Endodermal cell (in vitro differentiated cells): Measurements from ENCODE around the gene PLSCR2. TPM values are rescaled to one million over a fixed set of nuclear protein-coding genes. Genes with fewer than 3 reads are reported as not detected.
"Not testable (repeated sequence)": the region's sequence is repeated elsewhere in the genome, so short reads cannot be mapped to it uniquely, and the experiment has no call there.

ENCODE experiments used
- DNase-seq: peaks from one replicate; pipeline ENCODE4 v3.0.0-alpha.2; 2017
- H3K27ac ChIP-seq: 2 replicates; pipeline ENCODE4 v1.5.1; 2013; ENCODE audit warnings: mild to moderate bottlenecking, low read depth, low read length, moderate library complexity
- H3K27me3 ChIP-seq: 2 replicates; pipeline ENCODE4 v1.6.1; 2013; ENCODE audit warnings: mild to moderate bottlenecking, low read length, moderate library complexity; ENCODE audit not compliant: insufficient read depth, control insufficient read depth, poor library complexity, severe bottlenecking
- H3K36me3 ChIP-seq: 2 replicates; pipeline ENCODE4 v1.7.0; 2013; ENCODE audit warnings: mild to moderate bottlenecking, low read length, moderate library complexity; ENCODE audit not compliant: control insufficient read depth, insufficient read depth
- H3K4me1 ChIP-seq: one replicate; pipeline ENCODE4 v1.7.0; 2013; ENCODE audit warnings: low read length; ENCODE audit not compliant: control insufficient read depth, insufficient read depth
- H3K4me3 ChIP-seq: 2 replicates; pipeline ENCODE4 v1.5.1; 2013; ENCODE audit warnings: mild to moderate bottlenecking, low read length, moderate library complexity
- H3K9ac ChIP-seq: 2 replicates; pipeline ENCODE4 v1.6.1; 2013; ENCODE audit warnings: mild to moderate bottlenecking, low read length, moderate library complexity; ENCODE audit not compliant: poor library complexity, severe bottlenecking; ENCODE audit errors: extremely low read depth
- H3K9me3 ChIP-seq: 2 replicates; pipeline ENCODE4 v1.6.1; 2013; ENCODE audit warnings: mild to moderate bottlenecking, low read length, moderate library complexity; ENCODE audit not compliant: control insufficient read depth
- H3K27ac Mint-ChIP-seq: 2 replicates; pipeline ENCODE4 v1.8.0; 2020; ENCODE audit warnings: mixed read lengths
- H3K27me3 Mint-ChIP-seq: 2 replicates; pipeline ENCODE4 v1.8.0; 2021; ENCODE audit warnings: mild to moderate bottlenecking, mixed read lengths; ENCODE audit not compliant: insufficient read depth
- H3K36me3 Mint-ChIP-seq: 2 replicates; pipeline ENCODE4 v1.8.0; 2020; ENCODE audit warnings: low read depth, mixed read lengths
- H3K4me1 Mint-ChIP-seq: 2 replicates; pipeline ENCODE4 v1.8.0; 2020; ENCODE audit warnings: mixed read lengths
- H3K4me3 Mint-ChIP-seq: 2 replicates; pipeline ENCODE4 v1.8.0; 2020; ENCODE audit warnings: mild to moderate bottlenecking, moderate library complexity, mixed read lengths
- H3K9me3 Mint-ChIP-seq: 2 replicates; pipeline ENCODE4 v1.8.0; 2020; ENCODE audit warnings: mild to moderate bottlenecking, mixed read lengths
- WGBS, 2 experiments: methylation state at CpG; one replicate each; pipeline versions ENCODE4 v1.1.5 to v1.1.7; 2013; ENCODE audit warnings: missing lambda C conversion rate in 2 of 2, mixed read lengths in 1 of 2; ENCODE audit not compliant: insufficient coverage in 1 of 2, insufficient read length in 1 of 2; 5-methylcytosine and 5-hydroxymethylcytosine counted together
- total RNA-seq, 2 donors: library from RNA; stranded (reverse); fragmentation: NEBNext Ultra II Directional in 1 of 2; extraction: Animal tissue kit (Norgen Biotek cat#: 25700) in 1 of 2; gene quantifications; 2 replicates in 1 of 2; 3 replicates in 1 of 2; pipeline ENCODE4 v1.2.1, GENCODE V29; 2021
- TF ChIP-seq, protein P1 (sequence below): fragments of 200-600 bp; sonication (generic); conservative IDR thresholded peaks from 2 replicates; pipeline ENCODE4 v1.5.0; 2021; ENCODE audit warnings: antibody characterized with exemption, mild to moderate bottlenecking

Gene PLSCR2
- total RNA-seq, 2 donors from 2014 or later = 3.0 to 17.7 TPM

DNA sequence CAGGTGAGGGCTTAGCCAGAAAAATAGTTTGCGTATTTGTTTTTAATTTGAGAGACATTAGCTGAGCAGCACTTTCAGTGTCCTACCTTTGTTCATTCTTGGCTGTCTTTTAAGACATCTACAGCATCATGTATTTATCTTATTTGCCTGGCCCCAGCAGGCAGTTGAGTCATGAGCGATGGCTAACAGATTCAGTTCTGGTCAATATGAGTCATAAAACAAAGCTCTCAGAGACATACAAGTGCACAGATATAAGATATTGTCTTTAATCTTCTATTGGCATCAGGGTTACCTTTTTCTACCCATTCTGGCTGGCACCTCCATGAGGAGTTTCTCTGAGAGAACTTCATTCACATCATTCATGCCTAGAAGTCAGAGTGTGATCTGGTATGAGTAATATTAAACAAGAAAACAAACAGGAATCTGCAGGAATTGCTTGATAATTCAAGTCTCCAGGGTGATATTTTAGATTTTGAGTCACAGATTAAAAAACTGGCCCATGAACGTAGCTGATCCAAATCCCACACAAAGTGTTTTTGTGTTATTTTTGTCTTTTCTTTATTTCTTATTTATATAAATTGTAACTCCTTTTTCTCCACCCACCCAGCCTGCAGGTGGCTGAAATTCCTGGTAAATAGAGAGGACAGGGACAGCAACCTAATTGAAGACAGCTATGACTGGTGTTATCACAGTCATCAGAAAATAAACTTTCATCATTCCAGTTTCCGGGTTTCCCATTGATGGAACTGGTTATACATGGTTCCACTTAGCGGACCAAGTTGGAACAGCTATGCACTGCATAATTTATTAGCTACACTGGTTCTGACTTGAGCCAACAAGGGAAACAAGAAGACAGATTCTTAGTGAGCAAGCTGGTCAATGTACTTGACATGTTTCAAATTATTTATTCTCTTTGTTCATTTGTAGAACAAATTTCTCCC, 47.3 kb downstream of the PLSCR2 start:
- Histone ChIP-seq H3K9me3 (peaks cover 4% of the 10 kb centered on the region), H3K9ac (no peak overlapping the region), H3K27me3 (no peaks in the 10 kb centered on the region), H3K27ac (no peak overlapping the region), H3K36me3 (no peaks in the 10 kb centered on the region), H3K4me3 (no peak overlapping the region), H3K4me1 (no peaks in the 10 kb centered on the region)
- Mint-ChIP-seq H3K27ac (no peak overlapping the region), H3K9me3 (peaks cover 7% of the 10 kb centered on the region), H3K36me3 (no peaks in the 10 kb centered on the region), H3K4me3 (no peak overlapping the region), H3K4me1 (peaks cover 6% of the 10 kb centered on the region), H3K27me3 (no peaks in the 10 kb centered on the region)
- no peak for DNase-seq
- WGBS, 2 experiments = 91 to 97% methylated on average over 2 to 5 of the region's 5 CpGs
- TF ChIP-seq, protein P1, sequence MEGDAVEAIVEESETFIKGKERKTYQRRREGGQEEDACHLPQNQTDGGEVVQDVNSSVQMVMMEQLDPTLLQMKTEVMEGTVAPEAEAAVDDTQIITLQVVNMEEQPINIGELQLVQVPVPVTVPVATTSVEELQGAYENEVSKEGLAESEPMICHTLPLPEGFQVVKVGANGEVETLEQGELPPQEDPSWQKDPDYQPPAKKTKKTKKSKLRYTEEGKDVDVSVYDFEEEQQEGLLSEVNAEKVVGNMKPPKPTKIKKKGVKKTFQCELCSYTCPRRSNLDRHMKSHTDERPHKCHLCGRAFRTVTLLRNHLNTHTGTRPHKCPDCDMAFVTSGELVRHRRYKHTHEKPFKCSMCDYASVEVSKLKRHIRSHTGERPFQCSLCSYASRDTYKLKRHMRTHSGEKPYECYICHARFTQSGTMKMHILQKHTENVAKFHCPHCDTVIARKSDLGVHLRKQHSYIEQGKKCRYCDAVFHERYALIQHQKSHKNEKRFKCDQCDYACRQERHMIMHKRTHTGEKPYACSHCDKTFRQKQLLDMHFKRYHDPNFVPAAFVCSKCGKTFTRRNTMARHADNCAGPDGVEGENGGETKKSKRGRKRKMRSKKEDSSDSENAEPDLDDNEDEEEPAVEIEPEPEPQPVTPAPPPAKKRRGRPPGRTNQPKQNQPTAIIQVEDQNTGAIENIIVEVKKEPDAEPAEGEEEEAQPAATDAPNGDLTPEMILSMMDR = no peak

DNA sequence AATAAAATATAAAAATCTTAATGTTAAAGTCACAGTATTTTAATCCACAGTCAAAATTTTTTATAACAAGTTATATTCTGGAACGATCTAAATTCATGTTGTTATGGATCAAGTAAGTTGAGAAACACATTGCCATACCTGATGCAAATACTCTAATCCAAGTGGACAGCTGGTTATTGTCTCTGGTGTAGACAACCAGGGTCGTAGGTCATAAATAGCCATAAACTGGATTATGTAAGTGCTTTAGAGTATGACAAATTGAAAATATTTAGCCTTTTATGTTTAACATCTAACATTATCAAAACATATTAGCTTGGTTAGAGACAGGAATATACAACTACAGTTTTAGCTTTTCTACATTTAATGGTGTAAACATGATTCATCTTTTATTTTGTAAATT, 53.0 kb downstream of the PLSCR2 start:
- no peaks in the 10 kb centered on the region for H3K4me1 ChIP-seq
- H3K4me1 Mint-ChIP-seq = peaks cover 8% of the 10 kb centered on the region
- H3K36me3 Mint-ChIP-seq = peaks cover 21% of the 10 kb centered on the region
- H3K27me3 Mint-ChIP-seq = no peaks in the 10 kb centered on the region
- DNase-seq = no peak
- TF ChIP-seq, protein P1 = no peak
- 89% methylated on average over 2 of the region's 2 CpGs; no CpG with 5 or more reads in 1 of the 2 experiments for WGBS, 2 experiments
- no peak overlapping the region for H3K4me3 ChIP-seq
- H3K9me3 Mint-ChIP-seq = peaks cover 35% of the 10 kb centered on the region
- peaks cover 34% of the 10 kb centered on the region for H3K9me3 ChIP-seq
- H3K36me3 ChIP-seq = no peaks in the 10 kb centered on the region
- H3K9ac ChIP-seq = no peak overlapping the region
- H3K27ac Mint-ChIP-seq = no peak overlapping the region
- no peaks in the 10 kb centered on the region for H3K27me3 ChIP-seq
- no peak overlapping the region for H3K4me3 Mint-ChIP-seq
- H3K27ac ChIP-seq = no peak overlapping the region

DNA sequence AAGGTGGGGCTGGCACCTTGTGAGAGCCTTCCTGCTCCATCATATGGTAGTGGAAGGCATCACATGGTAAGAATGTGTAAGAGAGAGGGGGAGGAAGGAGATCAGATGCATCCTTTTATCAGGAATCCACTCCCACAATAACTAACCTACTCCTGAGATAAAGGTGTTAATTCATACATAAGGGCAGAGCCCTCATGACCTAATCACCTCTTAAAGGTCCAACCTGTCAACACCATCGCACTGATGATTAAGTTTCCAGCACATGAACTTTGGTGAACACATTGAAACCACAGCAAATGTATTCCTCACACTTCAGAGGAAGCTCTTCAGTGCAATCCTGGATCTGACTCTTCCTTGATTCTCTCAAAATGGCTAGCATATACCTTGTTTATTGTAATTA, 55.4 kb downstream of the PLSCR2 start:
- H3K27ac ChIP-seq = no peak overlapping the region
- TF ChIP-seq, protein P1 = no peak
- H3K4me3 Mint-ChIP-seq = no peak overlapping the region
- H3K36me3 Mint-ChIP-seq = peaks cover 31% of the 10 kb centered on the region
- peak overlapping the region; percentile 74 for H3K4me3 ChIP-seq
- no peaks in the 10 kb centered on the region for H3K4me1 ChIP-seq
- 95 to 100% methylated on average over 1 of the region's 1 CpG for WGBS, 2 experiments
- DNase-seq = no peak
- H3K27me3 Mint-ChIP-seq = no peaks in the 10 kb centered on the region
- peaks cover 15% of the 10 kb centered on the region for H3K36me3 ChIP-seq
- H3K4me1 Mint-ChIP-seq = peaks cover 20% of the 10 kb centered on the region
- H3K27me3 ChIP-seq = no peaks in the 10 kb centered on the region
- H3K9me3 ChIP-seq = peaks cover 47% of the 10 kb centered on the region
- H3K9me3 Mint-ChIP-seq = peaks cover 44% of the 10 kb centered on the region
- no peak overlapping the region for H3K9ac ChIP-seq
- H3K27ac Mint-ChIP-seq = no peak overlapping the region

DNA sequence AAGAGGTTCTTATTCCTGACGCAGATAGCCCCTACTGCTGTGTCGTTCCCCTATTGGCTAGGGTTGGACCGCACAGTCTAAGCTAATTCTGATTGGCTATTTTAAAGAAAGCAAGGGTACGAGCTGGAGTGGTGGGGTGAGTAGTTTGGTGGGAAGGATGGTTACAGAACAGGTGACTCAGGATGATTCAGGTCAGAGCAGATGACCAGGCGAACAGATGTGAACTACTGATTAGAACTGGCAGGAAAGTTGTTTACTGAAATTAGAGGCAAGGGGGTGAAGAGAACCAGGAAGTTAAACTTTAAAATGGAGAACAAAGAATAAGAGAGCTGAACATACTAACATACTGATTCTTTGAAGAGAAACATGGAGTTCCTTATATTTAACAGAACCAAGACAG, 56.6 kb downstream of the PLSCR2 start:
- DNase-seq, H3K27ac ChIP-seq, H3K4me3 Mint-ChIP-seq, H3K27me3 ChIP-seq, H3K4me1 ChIP-seq, H3K27me3 Mint-ChIP-seq, H3K9ac ChIP-seq: not testable (repeated sequence)
- H3K9me3 Mint-ChIP-seq = peaks cover 47% of the 10 kb centered on the region
- peak overlapping the region; percentile 60 for H3K27ac Mint-ChIP-seq
- H3K4me1 Mint-ChIP-seq = peaks cover 17% of the 10 kb centered on the region
- H3K4me3 ChIP-seq = peak overlapping the region; percentile 74
- H3K9me3 ChIP-seq = peaks cover 47% of the 10 kb centered on the region
- H3K36me3 Mint-ChIP-seq = peaks cover 33% of the 10 kb centered on the region
- 93 to 95% methylated on average over 4 to 5 of the region's 5 CpGs for WGBS, 2 experiments
- peaks cover 19% of the 10 kb centered on the region for H3K36me3 ChIP-seq
